GM12878 (cell line): ENCODE results near the gene SYNRG. TPM values are rescaled to one million over a fixed set of nuclear protein-coding genes. Genes with fewer than 3 reads are reported as not detected.

Source experiments
- CREM ChIP-seq: IDR thresholded peaks from 2 replicates; pipeline ENCODE4 v1.6.1; 2014; ENCODE audit warnings: antibody characterized with exemption, low read depth
- GATAD2B ChIP-seq: fragments of 450-650 bp; conservative IDR thresholded peaks from 2 replicates; pipeline ENCODE4 v1.6.1; 2017; ENCODE audit warnings: low read depth, mild to moderate bottlenecking, moderate library complexity
- IKZF1 ChIP-seq: fragments of 450-650 bp; conservative IDR thresholded peaks from 2 replicates; pipeline ENCODE4 v1.6.1; 2017; ENCODE audit warnings: antibody characterized with exemption, mild to moderate bottlenecking
- JUND ChIP-seq: IDR thresholded peaks from 2 replicates; pipeline ENCODE4 v1.6.1; 2012; ENCODE audit warnings: low read depth, mild to moderate bottlenecking, low read length, improper control_type of control experiment, moderate library complexity
- MYB ChIP-seq: fragments of 150-350 bp; IDR thresholded peaks from 2 replicates; pipeline ENCODE4 v1.6.1; 2014; ENCODE audit warnings: mild to moderate bottlenecking, low read depth, low read length, borderline replicate concordance
- NBN ChIP-seq: fragments of 450-650 bp; IDR thresholded peaks from 2 replicates; pipeline ENCODE4 v1.6.1; 2016
- SREBF1 ChIP-seq: IDR thresholded peaks from 2 replicates; pipeline ENCODE4 v1.6.1; 2012; ENCODE audit warnings: mild to moderate bottlenecking, low read length
- SUZ12 ChIP-seq: fragments of 200-600 bp; sonication (generic); IDR thresholded peaks from one replicate; pipeline ENCODE4 v1.6.1; 2018; ENCODE audit warnings: antibody characterized with exemption, mild to moderate bottlenecking; ENCODE audit not compliant: unreplicated experiment
- TCF12 ChIP-seq: IDR thresholded peaks from 2 replicates; pipeline ENCODE4 v1.6.1; 2011; ENCODE audit warnings: low read depth, mild to moderate bottlenecking, low read length
- TCF3 ChIP-seq: IDR thresholded peaks from 2 replicates; pipeline ENCODE4 v1.6.1; 2012; ENCODE audit warnings: low read depth, mild to moderate bottlenecking, low read length, borderline replicate concordance; ENCODE audit not compliant: insufficient read depth
- ZNF207 ChIP-seq: fragments of 450-650 bp; IDR thresholded peaks from 2 replicates; pipeline ENCODE4 v1.6.1; 2014; ENCODE audit warnings: antibody characterized with exemption, mild to moderate bottlenecking, borderline replicate concordance
- ZNF384 ChIP-seq: IDR thresholded peaks from 2 replicates; pipeline ENCODE4 v1.6.1; 2012; ENCODE audit warnings: low read depth, mild to moderate bottlenecking, low read length, improper control_type of control experiment, borderline replicate concordance
- polyA plus RNA-seq, 11 experiments: library from polyadenylated mRNA; depleted of rRNA in 4 of 11; unstranded in 6 of 11; stranded (reverse) in 5 of 11; fragments of >200 nt; fragmentation: Nextera tagmentation in 4 of 11; fragmentation: Illumina TruSeq in 1 of 11; extraction: Ambion mirVana in 4 of 11; extraction: Trizol in 1 of 11; gene quantifications; 1 replicate in 1 of 11; 2 replicates in 10 of 11; pipeline versions ENCODE4 v1.2.1 to v1.2.3, GENCODE V29; 2011 to 2016; ENCODE audit warnings: inconsistent platforms in 2 of 11, missing spikeins in 2 of 11, low read depth in 1 of 11
- total RNA-seq, 4 experiments: library from RNA; depleted of rRNA in 3 of 4; stranded (reverse); fragments of >200 nt in 3 of 4; fragmentation: Illumina TruSeq in 1 of 4; extraction: Trizol in 1 of 4; gene quantifications; 2 replicates each; pipeline versions ENCODE4 v1.2.1 to v1.2.3, GENCODE V29; 2013 to 2021
- TF ChIP-seq, protein P1 (sequence below): fragments of 450-650 bp; formaldehyde crosslinking; IDR thresholded peaks from 2 replicates; pipeline ENCODE4 v1.5.0; 2022; ENCODE audit warnings: mild to moderate bottlenecking, missing genetic modification characterization
- TF ChIP-seq, protein P2 (sequence below): fragments of 450-650 bp; IDR thresholded peaks from 2 replicates; pipeline ENCODE4 v1.6.1; 2017; ENCODE audit warnings: low read depth, mild to moderate bottlenecking, moderate library complexity
- TF ChIP-seq, protein P3 (sequence below): fragments of 450-650 bp; IDR thresholded peaks from 2 replicates; pipeline ENCODE4 v1.6.1; 2018; ENCODE audit warnings: borderline replicate concordance, mild to moderate bottlenecking; ENCODE audit not compliant: partially characterized antibody
- TF ChIP-seq, protein P4 (sequence below): IDR thresholded peaks from 2 replicates; pipeline ENCODE4 v1.6.1; 2011; ENCODE audit warnings: low read depth, mild to moderate bottlenecking, low read length, moderate library complexity, borderline replicate concordance; ENCODE audit errors: extremely low read depth
- TF ChIP-seq, protein P5 (sequence below): IDR thresholded peaks from 2 replicates; pipeline ENCODE4 v1.6.1; 2011; ENCODE audit warnings: borderline replicate concordance, low read depth, mild to moderate bottlenecking, moderate library complexity, mixed read lengths, low read length; ENCODE audit not compliant: insufficient read depth; ENCODE audit errors: extremely low read length
- TF ChIP-seq, protein P6 (sequence below): IDR thresholded peaks from 2 replicates; pipeline ENCODE4 v1.6.1; 2011; ENCODE audit warnings: borderline replicate concordance, low read depth, mild to moderate bottlenecking, moderate library complexity, low read length; ENCODE audit not compliant: insufficient read depth, poor library complexity, severe bottlenecking

SYNRG gene
- total and polyA plus RNA-seq, 10 of the 15 experiments (the other 5 are each of a cell fraction or from before 2014, with no cell fraction given): 5.2 to 40.4 (median 26.7) TPM

DNA sequence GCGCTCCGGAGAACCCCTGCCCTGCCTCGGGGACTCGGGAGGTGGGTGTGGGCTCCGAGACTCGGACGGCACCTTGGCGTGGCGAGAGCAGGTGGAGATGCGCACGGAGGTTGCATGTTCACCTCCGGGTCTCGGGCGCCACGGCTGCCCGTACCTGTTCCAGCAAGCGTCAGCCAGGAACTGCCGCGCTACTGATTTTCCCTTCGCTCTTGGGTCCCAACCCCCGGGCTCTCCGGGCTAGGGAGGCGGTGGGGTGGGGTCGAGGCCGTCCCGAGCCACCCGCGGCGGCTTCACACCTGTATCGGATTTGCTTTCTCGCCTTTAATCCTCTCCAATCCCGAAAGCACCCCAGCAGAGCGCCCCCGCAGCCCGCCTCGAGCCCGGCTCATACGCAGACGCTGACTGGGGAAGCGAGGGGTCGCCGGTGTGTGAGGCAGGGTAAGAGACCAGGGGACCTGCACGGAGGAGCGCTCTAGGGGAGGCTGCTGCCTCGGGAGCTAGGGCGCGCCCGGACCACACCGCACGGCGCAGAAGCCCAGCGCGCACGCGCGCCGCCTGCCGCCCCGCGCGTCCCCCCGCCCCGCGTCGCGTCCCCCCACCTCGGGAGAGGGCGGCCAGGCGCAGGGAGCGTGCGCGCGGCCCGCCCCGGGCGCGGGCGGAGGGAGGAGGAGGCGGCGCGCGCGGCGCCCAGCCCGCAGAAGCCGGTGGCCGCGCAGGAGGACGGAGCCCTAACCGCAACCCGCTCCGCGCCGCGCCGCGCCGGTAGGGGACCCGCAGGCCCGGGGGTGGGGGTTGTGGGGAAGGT is 119.8 kb downstream of the SYNRG start, which contains the start of gene DUSP14 (continued):
- TF ChIP-seq ZNF207: 0 out of 2 replicates have a peak, but pooled peaks have one; percentile 31
- no peak for TF ChIP-seq TCF3
- TF ChIP-seq JUND: no peak
- TF ChIP-seq, protein P1, sequence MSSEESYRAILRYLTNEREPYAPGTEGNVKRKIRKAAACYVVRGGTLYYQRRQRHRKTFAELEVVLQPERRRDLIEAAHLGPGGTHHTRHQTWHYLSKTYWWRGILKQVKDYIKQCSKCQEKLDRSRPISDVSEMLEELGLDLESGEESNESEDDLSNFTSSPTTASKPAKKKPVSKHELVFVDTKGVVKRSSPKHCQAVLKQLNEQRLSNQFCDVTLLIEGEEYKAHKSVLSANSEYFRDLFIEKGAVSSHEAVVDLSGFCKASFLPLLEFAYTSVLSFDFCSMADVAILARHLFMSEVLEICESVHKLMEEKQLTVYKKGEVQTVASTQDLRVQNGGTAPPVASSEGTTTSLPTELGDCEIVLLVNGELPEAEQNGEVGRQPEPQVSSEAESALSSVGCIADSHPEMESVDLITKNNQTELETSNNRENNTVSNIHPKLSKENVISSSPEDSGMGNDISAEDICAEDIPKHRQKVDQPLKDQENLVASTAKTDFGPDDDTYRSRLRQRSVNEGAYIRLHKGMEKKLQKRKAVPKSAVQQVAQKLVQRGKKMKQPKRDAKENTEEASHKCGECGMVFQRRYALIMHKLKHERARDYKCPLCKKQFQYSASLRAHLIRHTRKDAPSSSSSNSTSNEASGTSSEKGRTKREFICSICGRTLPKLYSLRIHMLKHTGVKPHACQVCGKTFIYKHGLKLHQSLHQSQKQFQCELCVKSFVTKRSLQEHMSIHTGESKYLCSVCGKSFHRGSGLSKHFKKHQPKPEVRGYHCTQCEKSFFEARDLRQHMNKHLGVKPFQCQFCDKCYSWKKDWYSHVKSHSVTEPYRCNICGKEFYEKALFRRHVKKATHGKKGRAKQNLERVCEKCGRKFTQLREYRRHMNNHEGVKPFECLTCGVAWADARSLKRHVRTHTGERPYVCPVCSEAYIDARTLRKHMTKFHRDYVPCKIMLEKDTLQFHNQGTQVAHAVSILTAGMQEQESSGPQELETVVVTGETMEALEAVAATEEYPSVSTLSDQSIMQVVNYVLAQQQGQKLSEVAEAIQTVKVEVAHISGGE (CRISPR knock-in tag): no peak
- peak; percentile 32; the same call in 1 of the 2 replicates for TF ChIP-seq NBN
- no peak for TF ChIP-seq SUZ12
- TF ChIP-seq, protein P2, sequence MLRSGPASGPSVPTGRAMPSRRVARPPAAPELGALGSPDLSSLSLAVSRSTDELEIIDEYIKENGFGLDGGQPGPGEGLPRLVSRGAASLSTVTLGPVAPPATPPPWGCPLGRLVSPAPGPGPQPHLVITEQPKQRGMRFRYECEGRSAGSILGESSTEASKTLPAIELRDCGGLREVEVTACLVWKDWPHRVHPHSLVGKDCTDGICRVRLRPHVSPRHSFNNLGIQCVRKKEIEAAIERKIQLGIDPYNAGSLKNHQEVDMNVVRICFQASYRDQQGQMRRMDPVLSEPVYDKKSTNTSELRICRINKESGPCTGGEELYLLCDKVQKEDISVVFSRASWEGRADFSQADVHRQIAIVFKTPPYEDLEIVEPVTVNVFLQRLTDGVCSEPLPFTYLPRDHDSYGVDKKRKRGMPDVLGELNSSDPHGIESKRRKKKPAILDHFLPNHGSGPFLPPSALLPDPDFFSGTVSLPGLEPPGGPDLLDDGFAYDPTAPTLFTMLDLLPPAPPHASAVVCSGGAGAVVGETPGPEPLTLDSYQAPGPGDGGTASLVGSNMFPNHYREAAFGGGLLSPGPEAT: no peak
- no peak for TF ChIP-seq SREBF1
- TF ChIP-seq MYB: no peak
- TF ChIP-seq, protein P3, sequence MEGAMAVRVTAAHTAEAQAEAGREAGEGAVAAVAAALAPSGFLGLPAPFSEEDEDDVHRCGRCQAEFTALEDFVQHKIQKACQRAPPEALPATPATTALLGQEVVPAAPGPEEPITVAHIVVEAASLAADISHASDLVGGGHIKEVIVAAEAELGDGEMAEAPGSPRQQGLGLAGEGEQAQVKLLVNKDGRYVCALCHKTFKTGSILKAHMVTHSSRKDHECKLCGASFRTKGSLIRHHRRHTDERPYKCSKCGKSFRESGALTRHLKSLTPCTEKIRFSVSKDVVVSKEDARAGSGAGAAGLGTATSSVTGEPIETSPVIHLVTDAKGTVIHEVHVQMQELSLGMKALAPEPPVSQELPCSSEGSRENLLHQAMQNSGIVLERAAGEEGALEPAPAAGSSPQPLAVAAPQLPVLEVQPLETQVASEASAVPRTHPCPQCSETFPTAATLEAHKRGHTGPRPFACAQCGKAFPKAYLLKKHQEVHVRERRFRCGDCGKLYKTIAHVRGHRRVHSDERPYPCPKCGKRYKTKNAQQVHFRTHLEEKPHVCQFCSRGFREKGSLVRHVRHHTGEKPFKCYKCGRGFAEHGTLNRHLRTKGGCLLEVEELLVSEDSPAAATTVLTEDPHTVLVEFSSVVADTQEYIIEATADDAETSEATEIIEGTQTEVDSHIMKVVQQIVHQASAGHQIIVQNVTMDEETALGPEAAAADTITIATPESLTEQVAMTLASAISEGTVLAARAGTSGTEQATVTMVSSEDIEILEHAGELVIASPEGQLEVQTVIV: no peak
- TF ChIP-seq IKZF1: peak; percentile 22; the same call in 1 of the 2 replicates
- TF ChIP-seq ZNF384: no peak
- TF ChIP-seq CREM: no peak
- TF ChIP-seq GATAD2B: peak; percentile 46
- peak; percentile 8; the same call in 1 of the 2 replicates for TF ChIP-seq TCF12
- TF ChIP-seq, protein P4, sequence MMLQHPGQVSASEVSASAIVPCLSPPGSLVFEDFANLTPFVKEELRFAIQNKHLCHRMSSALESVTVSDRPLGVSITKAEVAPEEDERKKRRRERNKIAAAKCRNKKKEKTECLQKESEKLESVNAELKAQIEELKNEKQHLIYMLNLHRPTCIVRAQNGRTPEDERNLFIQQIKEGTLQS: no peak
- TF ChIP-seq, protein P5, sequence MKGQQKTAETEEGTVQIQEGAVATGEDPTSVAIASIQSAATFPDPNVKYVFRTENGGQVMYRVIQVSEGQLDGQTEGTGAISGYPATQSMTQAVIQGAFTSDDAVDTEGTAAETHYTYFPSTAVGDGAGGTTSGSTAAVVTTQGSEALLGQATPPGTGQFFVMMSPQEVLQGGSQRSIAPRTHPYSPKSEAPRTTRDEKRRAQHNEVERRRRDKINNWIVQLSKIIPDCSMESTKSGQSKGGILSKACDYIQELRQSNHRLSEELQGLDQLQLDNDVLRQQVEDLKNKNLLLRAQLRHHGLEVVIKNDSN: no peak
- TF ChIP-seq, protein P6, sequence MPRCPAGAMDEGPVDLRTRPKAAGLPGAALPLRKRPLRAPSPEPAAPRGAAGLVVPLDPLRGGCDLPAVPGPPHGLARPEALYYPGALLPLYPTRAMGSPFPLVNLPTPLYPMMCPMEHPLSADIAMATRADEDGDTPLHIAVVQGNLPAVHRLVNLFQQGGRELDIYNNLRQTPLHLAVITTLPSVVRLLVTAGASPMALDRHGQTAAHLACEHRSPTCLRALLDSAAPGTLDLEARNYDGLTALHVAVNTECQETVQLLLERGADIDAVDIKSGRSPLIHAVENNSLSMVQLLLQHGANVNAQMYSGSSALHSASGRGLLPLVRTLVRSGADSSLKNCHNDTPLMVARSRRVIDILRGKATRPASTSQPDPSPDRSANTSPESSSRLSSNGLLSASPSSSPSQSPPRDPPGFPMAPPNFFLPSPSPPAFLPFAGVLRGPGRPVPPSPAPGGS: no peak
